HepG2 (cell line): ENCODE measurements around the gene GALNT16. TPM values are rescaled to one million over a fixed set of nuclear protein-coding genes. Genes with fewer than 3 reads are reported as not detected.

Experiments
- AHR ChIP-seq: IDR thresholded peaks from 2 replicates; pipeline ENCODE4 v1.6.1; 2018; ENCODE audit warnings: missing genetic modification reagents, missing compliant biosample characterization
- BCL6 ChIP-seq: IDR thresholded peaks from 2 replicates; pipeline ENCODE4 v1.6.1; 2016; ENCODE audit warnings: missing genetic modification reagents, missing compliant biosample characterization
- CCAR2 ChIP-seq: fragments of 200-400 bp; formaldehyde crosslinking; optimal IDR thresholded peaks from 2 replicates; pipeline ENCODE3; 2018; ENCODE audit warnings: low read depth, mild to moderate bottlenecking, low read length, moderate library complexity
- CENPBD1 ChIP-seq: sonication (generic); formaldehyde crosslinking; IDR thresholded peaks from 2 replicates; pipeline ENCODE4 v1.8.0; 2022; ENCODE audit warnings: missing genetic modification reagents, low read depth, mild to moderate bottlenecking, borderline replicate concordance
- CENPX ChIP-seq: sonication (generic); formaldehyde crosslinking; IDR thresholded peaks from 2 replicates; pipeline ENCODE4 v1.9.0; 2021; ENCODE audit warnings: mild to moderate bottlenecking, missing genetic modification reagents, moderate library complexity
- DMAP1 ChIP-seq: IDR thresholded peaks from 2 replicates; pipeline ENCODE4 v1.6.1; 2016
- HDAC2 ChIP-seq: sonication (generic); formaldehyde crosslinking; IDR thresholded peaks from 2 replicates; pipeline ENCODE4 v1.4.0; 2020; ENCODE audit warnings: missing genetic modification reagents
- HNRNPUL1 ChIP-seq: fragments of 200-400 bp; formaldehyde crosslinking; IDR thresholded peaks from 2 replicates; pipeline ENCODE4 v1.6.1; 2017; ENCODE audit warnings: low read depth, mild to moderate bottlenecking, low read length, moderate library complexity
- IKZF5 ChIP-seq: IDR thresholded peaks from 2 replicates; pipeline ENCODE4 v1.6.1; 2018; ENCODE audit warnings: missing genetic modification reagents, mild to moderate bottlenecking, missing compliant biosample characterization
- JDP2 ChIP-seq: sonication (generic); formaldehyde crosslinking; IDR thresholded peaks from 2 replicates; pipeline ENCODE4 v1.8.1; 2022; ENCODE audit warnings: missing genetic modification reagents, borderline replicate concordance
- MED13 ChIP-seq: sonication (generic); formaldehyde crosslinking; IDR thresholded peaks from 2 replicates; pipeline ENCODE4 v1.5.0; 2020; ENCODE audit warnings: missing genetic modification reagents
- MTF1 ChIP-seq: sonication (generic); formaldehyde crosslinking; IDR thresholded peaks from 2 replicates; pipeline ENCODE4 v1.5.0; 2020; ENCODE audit warnings: missing genetic modification reagents
- MTF2 ChIP-seq: sonication (generic); formaldehyde crosslinking; IDR thresholded peaks from 2 replicates; pipeline ENCODE4 v1.5.0; 2020; ENCODE audit warnings: missing genetic modification reagents, borderline replicate concordance
- NFE2L1 ChIP-seq: sonication (generic); formaldehyde crosslinking; IDR thresholded peaks from 2 replicates; pipeline ENCODE4 v1.4.0; 2020; ENCODE audit warnings: missing genetic modification reagents, mild to moderate bottlenecking, borderline replicate concordance
- NFKBIZ ChIP-seq: IDR thresholded peaks from 2 replicates; pipeline ENCODE4 v1.6.1; 2018; ENCODE audit warnings: missing genetic modification reagents, missing compliant biosample characterization
- RFX3 ChIP-seq: IDR thresholded peaks from 2 replicates; pipeline ENCODE4 v1.6.1; 2016; ENCODE audit warnings: missing biosample characterization, missing genetic modification reagents
- SMAD9 ChIP-seq: sonication (generic); formaldehyde crosslinking; IDR thresholded peaks from 2 replicates; pipeline ENCODE4 v1.5.1; 2020; ENCODE audit warnings: mild to moderate bottlenecking, missing genetic modification reagents
- SPEN ChIP-seq: sonication (generic); formaldehyde crosslinking; IDR thresholded peaks from 2 replicates; pipeline ENCODE4 v1.5.1; 2020; ENCODE audit warnings: low read depth, mild to moderate bottlenecking, missing genetic modification reagents
- STAG1 ChIP-seq: sonication (generic); formaldehyde crosslinking; IDR thresholded peaks from 2 replicates; pipeline ENCODE4 v1.4.0; 2020; ENCODE audit warnings: missing genetic modification reagents
- THYN1 ChIP-seq: sonication (generic); formaldehyde crosslinking; IDR thresholded peaks from 2 replicates; pipeline ENCODE4 v1.8.1; 2023; ENCODE audit warnings: low read depth, mild to moderate bottlenecking, moderate library complexity, missing genetic modification reagents, borderline replicate concordance
- ZBTB39 ChIP-seq: sonication (generic); formaldehyde crosslinking; IDR thresholded peaks from 2 replicates; pipeline ENCODE4 v1.5.0; 2020; ENCODE audit warnings: missing genetic modification reagents
- ZNF713 ChIP-seq: sonication (generic); formaldehyde crosslinking; IDR thresholded peaks from 2 replicates; pipeline ENCODE4 v1.4.0; 2020; ENCODE audit warnings: mild to moderate bottlenecking, missing genetic modification reagents
- ZNF768 ChIP-seq: sonication (generic); formaldehyde crosslinking; IDR thresholded peaks from 2 replicates; pipeline ENCODE4 v1.4.0; 2020; ENCODE audit warnings: missing genetic modification reagents
- ZNF777 ChIP-seq: sonication (generic); formaldehyde crosslinking; IDR thresholded peaks from 2 replicates; pipeline ENCODE4 v1.4.0; 2020; ENCODE audit warnings: missing genetic modification reagents
- polyA plus RNA-seq, 8 experiments: library from polyadenylated mRNA; depleted of rRNA in 3 of 8; stranded (reverse) in 7 of 8; unstranded in 1 of 8; fragments of >200 nt; fragmentation: Illumina TruSeq in 4 of 8; extraction: Trizol in 4 of 8; gene quantifications; 2 replicates each; pipeline versions ENCODE4 v1.2.1 to v1.2.3, GENCODE V29; 2011 to 2016; ENCODE audit warnings: low read depth in 4 of 8, missing spikeins in 1 of 8, mixed read lengths in 1 of 8; ENCODE audit not compliant: insufficient read depth in 1 of 8
- total RNA-seq, 5 experiments: library from RNA; depleted of rRNA; stranded (reverse); fragments of >200 nt; fragmentation: Illumina TruSeq; extraction: Trizol; gene quantifications; 2 replicates each; pipeline ENCODE4 v1.2.3, GENCODE V29; 2016; ENCODE audit warnings: low read depth in 1 of 5
- TF ChIP-seq, protein P1 (sequence below): sonication (generic); formaldehyde crosslinking; IDR thresholded peaks from 2 replicates; pipeline ENCODE4 v1.4.0; 2020; ENCODE audit warnings: low read depth, mild to moderate bottlenecking, missing genetic modification reagents
- TF ChIP-seq, protein P2 (sequence below): sonication (generic); formaldehyde crosslinking; IDR thresholded peaks from 2 replicates; pipeline ENCODE4 v1.4.0; 2020; ENCODE audit warnings: missing genetic modification reagents

Gene GALNT16
- total and polyA plus RNA-seq, 2 of the 13 experiments (the other 11 are each of a cell fraction or from before 2014, with no cell fraction given): 0.54 to 0.82 TPM

DNA sequence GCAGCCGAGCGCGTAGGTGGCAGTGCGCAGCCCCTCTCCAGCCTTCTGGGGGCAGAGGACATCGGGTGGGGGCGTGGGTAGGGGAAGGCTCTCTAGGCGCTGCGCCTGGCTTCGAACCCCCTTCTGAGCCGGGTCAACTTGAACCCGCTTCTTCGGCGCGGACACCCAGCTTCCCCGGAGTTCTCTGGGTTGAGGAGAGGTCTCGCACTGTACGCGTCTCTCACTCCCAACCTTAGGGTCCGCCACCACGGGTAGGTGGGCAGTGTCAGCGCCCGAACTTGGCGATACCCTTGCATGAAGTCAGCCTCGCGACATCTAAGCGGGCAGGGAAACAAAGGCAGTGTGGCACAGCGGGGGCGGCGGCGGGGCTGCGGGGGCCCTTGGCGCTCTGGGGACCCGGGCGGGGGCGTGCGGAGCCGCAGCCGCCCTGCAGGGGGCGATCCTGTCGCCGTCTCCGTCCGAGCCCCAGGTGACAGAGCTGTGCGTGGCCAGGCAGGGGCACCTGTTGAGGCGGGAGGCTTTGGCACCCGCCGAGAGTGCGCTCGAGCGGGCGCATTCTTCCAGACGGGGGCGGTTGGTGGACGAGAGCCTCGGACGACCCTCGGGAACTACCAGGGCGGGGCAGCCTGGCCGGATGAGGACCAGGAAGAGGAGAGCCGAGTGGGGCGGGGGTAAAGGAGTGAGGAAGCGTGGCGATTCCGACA, 1.1 kb downstream of the GALNT16 start (continued):
- TF ChIP-seq SPEN (CRISPR knock-in tag) (no peak), STAG1 (CRISPR knock-in tag) (peak; percentile 54), THYN1 (CRISPR knock-in tag) (no peak), HNRNPUL1 (no peak), CENPX (CRISPR knock-in tag) (no peak), MTF1 (no peak), DMAP1 (CRISPR knock-in tag) (no peak), JDP2 (no peak), NFE2L1 (CRISPR knock-in tag) (no peak), IKZF5 (CRISPR knock-in tag) (no peak), AHR (no peak), NFKBIZ (CRISPR knock-in tag) (no peak), ZBTB39 (CRISPR knock-in tag) (no peak), ZNF768 (CRISPR knock-in tag) (no peak), SMAD9 (CRISPR knock-in tag) (no peak), ZNF777 (CRISPR knock-in tag) (peak; percentile 69; the same call in 1 of the 2 replicates), RFX3 (CRISPR knock-in tag) (no peak), ZNF713 (CRISPR knock-in tag) (no peak), CENPBD1 (no peak), CCAR2 (no peak), MTF2 (CRISPR knock-in tag) (no peak), HDAC2 (CRISPR knock-in tag) (no peak), MED13 (CRISPR knock-in tag) (no peak), BCL6 (CRISPR knock-in tag) (no peak)
- TF ChIP-seq, protein P1, sequence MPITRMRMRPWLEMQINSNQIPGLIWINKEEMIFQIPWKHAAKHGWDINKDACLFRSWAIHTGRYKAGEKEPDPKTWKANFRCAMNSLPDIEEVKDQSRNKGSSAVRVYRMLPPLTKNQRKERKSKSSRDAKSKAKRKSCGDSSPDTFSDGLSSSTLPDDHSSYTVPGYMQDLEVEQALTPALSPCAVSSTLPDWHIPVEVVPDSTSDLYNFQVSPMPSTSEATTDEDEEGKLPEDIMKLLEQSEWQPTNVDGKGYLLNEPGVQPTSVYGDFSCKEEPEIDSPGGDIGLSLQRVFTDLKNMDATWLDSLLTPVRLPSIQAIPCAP (CRISPR knock-in tag): no peak
- TF ChIP-seq, protein P2, sequence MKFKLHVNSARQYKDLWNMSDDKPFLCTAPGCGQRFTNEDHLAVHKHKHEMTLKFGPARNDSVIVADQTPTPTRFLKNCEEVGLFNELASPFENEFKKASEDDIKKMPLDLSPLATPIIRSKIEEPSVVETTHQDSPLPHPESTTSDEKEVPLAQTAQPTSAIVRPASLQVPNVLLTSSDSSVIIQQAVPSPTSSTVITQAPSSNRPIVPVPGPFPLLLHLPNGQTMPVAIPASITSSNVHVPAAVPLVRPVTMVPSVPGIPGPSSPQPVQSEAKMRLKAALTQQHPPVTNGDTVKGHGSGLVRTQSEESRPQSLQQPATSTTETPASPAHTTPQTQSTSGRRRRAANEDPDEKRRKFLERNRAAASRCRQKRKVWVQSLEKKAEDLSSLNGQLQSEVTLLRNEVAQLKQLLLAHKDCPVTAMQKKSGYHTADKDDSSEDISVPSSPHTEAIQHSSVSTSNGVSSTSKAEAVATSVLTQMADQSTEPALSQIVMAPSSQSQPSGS (CRISPR knock-in tag): no peak
